Stimulated activated CD8-positive, alpha-beta memory T cell treated with anti-CD3 and anti-CD28 coated beads, Interleukin-4, amount 100 ng/mL, for 48 hours (primary cell): ENCODE data around the gene GDPD2.

Source experiments
- DNase-seq: peaks from one replicate; pipeline ENCODE4 v3.0.0-alpha.2; 2020

GDPD2 gene

GRCh38 chrX:70477734-70478075 is 54.6 kb downstream of the GDPD2 start:
- DNase-seq = no peak

- no peak for DNase-seq
Observed at GRCh38 chrX:70478526-70479245, 55.6 kb downstream of the GDPD2 start.

DNA sequence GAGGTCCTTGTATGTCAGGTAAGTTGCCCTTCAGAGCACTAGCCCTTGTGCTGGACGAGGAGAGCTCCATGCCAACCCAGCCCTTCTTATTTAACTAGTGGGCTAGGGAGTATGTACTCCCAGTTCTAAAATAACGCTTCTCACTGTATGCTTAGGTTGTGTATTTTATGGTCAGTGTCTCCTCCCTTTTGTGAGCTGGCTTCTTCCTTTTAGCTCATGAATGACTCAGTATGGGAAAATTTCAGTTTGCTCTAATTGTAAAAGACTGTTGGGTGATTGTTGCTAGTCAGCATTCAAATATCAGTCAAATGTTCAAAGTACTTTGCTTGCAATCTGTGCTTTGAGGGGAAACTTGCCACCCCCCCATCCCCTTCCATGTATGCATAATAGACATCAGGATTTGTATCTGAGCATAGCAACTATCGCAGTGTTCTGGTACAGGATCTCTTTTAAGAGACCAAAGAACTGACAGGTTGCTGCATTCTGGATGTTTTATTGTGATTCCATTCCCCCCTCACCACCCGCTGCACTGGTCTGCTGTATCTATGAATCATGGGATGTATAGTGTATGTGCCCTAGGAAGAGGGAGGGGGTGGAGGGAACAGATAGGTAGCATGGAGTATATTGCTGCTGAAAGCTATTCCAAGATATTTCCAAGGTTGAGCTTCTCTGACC is 56.3 kb downstream of the GDPD2 start:
- DNase-seq = no peak

GRCh38 chrX:70479922-70480659 is 57.0 kb downstream of the GDPD2 start:
- DNase-seq = no peak

DNA sequence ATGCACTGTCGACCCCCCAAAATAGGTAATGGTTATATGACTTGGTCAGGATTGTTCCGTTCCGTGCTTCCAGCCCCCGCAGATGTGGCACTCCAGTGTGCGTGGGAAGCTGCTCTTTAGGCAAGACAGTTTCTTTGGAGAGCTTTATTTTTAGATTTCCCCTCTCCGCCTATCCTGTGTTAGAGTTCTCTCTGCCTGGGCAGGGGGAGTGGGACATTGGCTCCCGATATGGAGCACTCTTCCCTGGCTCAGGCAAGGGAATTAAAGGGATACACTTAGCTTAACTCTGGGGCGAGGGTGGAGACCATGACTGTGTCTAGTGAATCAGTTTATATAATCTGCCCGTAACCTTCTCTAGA is 57.5 kb downstream of the GDPD2 start:
- no peak for DNase-seq

GRCh38 chrX:70481471-70482270 is 58.6 kb downstream of the GDPD2 start:
- no peak for DNase-seq

DNA sequence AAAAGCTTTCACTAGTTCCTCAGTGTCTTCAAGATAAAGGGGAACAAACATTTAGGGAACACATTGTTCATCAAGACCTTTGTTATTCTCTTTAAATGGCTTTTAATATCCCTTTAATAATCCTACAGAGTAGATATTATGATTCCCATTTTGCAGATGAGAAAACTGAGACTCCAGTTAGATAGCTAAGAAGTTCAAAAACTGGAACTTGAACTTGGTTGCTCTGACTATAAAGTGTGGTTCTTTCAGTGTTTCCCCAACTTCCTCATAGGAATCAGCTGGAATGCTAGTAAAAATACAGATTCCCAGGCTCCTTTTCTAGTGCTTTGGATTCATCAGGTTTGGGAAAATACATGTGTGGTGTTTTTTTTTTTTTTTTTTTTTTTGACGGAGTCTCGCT is 59.2 kb downstream of the GDPD2 start:
- no peak for DNase-seq
